CD14-positive monocyte (primary cell): ENCODE data around the gene CEP20. TPM values are rescaled to one million over a fixed set of nuclear protein-coding genes. Genes with fewer than 3 reads are reported as not detected.

ENCODE experiments used
- DNase-seq, 3 donors: peaks; one replicate each; pipeline ENCODE4 v3.0.0-alpha.2; 2011 to 2022
- H2AFZ ChIP-seq: 2 replicates; pipeline ENCODE4 v1.6.0; 2012; ENCODE audit warnings: mild to moderate bottlenecking, low read depth, low read length, inconsistent platforms; ENCODE audit not compliant: insufficient read depth, poor library complexity, severe bottlenecking
- H3K27ac ChIP-seq, 2 donors: 1 replicate in 1 of 2; 2 replicates in 1 of 2; pipeline ENCODE4 v1.5.1; 2012 to 2013; ENCODE audit warnings: low read length in 2 of 2, control low read depth in 1 of 2, inconsistent platforms in 1 of 2, low read depth in 1 of 2, mild to moderate bottlenecking in 1 of 2
- H3K27me3 ChIP-seq, 2 donors: one replicate each; pipeline versions ENCODE4 v1.6.0 to v1.6.1; 2011 to 2013; ENCODE audit warnings: low read length in 2 of 2; ENCODE audit not compliant: control insufficient read depth in 2 of 2, insufficient read depth in 2 of 2
- H3K36me3 ChIP-seq, 2 donors: replicated peaks in 1 of 2; 1 replicate in 1 of 2; 2 replicates in 1 of 2; pipeline versions ENCODE4 v1.5.1 to v1.6.1; 2012 to 2013; ENCODE audit warnings: low read length in 2 of 2, control low read depth in 1 of 2, inconsistent platforms in 1 of 2, mild to moderate bottlenecking in 1 of 2; ENCODE audit not compliant: insufficient read depth in 2 of 2, control insufficient read depth in 1 of 2
- H3K4me1 ChIP-seq, 2 donors: 1 replicate in 1 of 2; 2 replicates in 1 of 2; pipeline versions ENCODE4 v1.5.1 to v1.6.1; 2012 to 2013; ENCODE audit warnings: low read length in 2 of 2, control low read depth in 1 of 2, inconsistent platforms in 1 of 2, mild to moderate bottlenecking in 1 of 2, moderate library complexity in 1 of 2; ENCODE audit not compliant: insufficient read depth in 2 of 2, control insufficient read depth in 1 of 2
- H3K4me2 ChIP-seq: replicated peaks from 2 replicates; pipeline ENCODE3; 2012; ENCODE audit warnings: low read length, moderate library complexity, mild to moderate bottlenecking; ENCODE audit not compliant: poor library complexity, severe bottlenecking; ENCODE audit errors: extremely low read depth
- H3K4me3 ChIP-seq, 3 experiments: fragments of 200-600 bp in 1 of 3; sonication (generic) in 1 of 3; replicated peaks in 1 of 3; 1 replicate in 2 of 3; 2 replicates in 1 of 3; pipeline ENCODE4 v1.5.1; 2011 to 2013; ENCODE audit warnings: low read length in 3 of 3, mild to moderate bottlenecking in 3 of 3, control low read depth in 2 of 3, low read depth in 2 of 3, inconsistent platforms in 1 of 3, moderate library complexity in 1 of 3
- H3K79me2 ChIP-seq: 2 replicates; pipeline ENCODE4 v1.6.0; 2012; ENCODE audit warnings: mild to moderate bottlenecking, control low read depth, inconsistent platforms, low read length, moderate library complexity; ENCODE audit not compliant: insufficient read depth
- H3K9ac ChIP-seq: 2 replicates; pipeline ENCODE4 v1.6.0; 2017; ENCODE audit warnings: low read length, mild to moderate bottlenecking; ENCODE audit not compliant: insufficient read depth, poor library complexity, severe bottlenecking
- H3K9me3 ChIP-seq, 2 donors: replicated peaks in 1 of 2; 1 replicate in 1 of 2; 2 replicates in 1 of 2; pipeline versions ENCODE4 v1.5.1 to v1.6.1; 2012 to 2013; ENCODE audit warnings: low read length in 2 of 2, control low read depth in 1 of 2; ENCODE audit not compliant: control insufficient read depth in 1 of 2, insufficient read depth in 1 of 2
- H4K20me1 ChIP-seq: 2 replicates; pipeline ENCODE4 v1.6.0; 2012; ENCODE audit warnings: mild to moderate bottlenecking, low read length, control low read depth, moderate library complexity; ENCODE audit not compliant: insufficient read depth
- H3K27ac Mint-ChIP-seq, 7 donors: one replicate each; pipeline ENCODE4 v1.8.0; 2020; ENCODE audit warnings: mild to moderate bottlenecking in 7 of 7, mixed read lengths in 7 of 7, moderate library complexity in 6 of 7, inconsistent platforms in 2 of 7
- H3K27me3 Mint-ChIP-seq, 3 donors: one replicate each; pipeline ENCODE4 v1.8.0; 2021 to 2022; ENCODE audit warnings: low read depth in 3 of 3, mild to moderate bottlenecking in 3 of 3, mixed read lengths in 3 of 3, moderate library complexity in 3 of 3, inconsistent platforms in 1 of 3
- H3K36me3 Mint-ChIP-seq, 2 donors: one replicate each; pipeline ENCODE4 v1.8.0; 2020; ENCODE audit warnings: mixed read lengths in 2 of 2, inconsistent platforms in 1 of 2, mild to moderate bottlenecking in 1 of 2
- H3K4me1 Mint-ChIP-seq: one replicate; pipeline ENCODE4 v1.8.0; 2020; ENCODE audit warnings: mild to moderate bottlenecking, mixed read lengths
- H3K4me3 Mint-ChIP-seq, 2 donors: one replicate each; pipeline ENCODE4 v1.8.0; 2020; ENCODE audit warnings: mild to moderate bottlenecking in 2 of 2, mixed read lengths in 2 of 2, moderate library complexity in 1 of 2
- H3K9me3 Mint-ChIP-seq, 7 donors: one replicate each; pipeline ENCODE4 v1.8.0; 2020 to 2022; ENCODE audit warnings: mixed read lengths in 7 of 7, mild to moderate bottlenecking in 6 of 7, moderate library complexity in 6 of 7, inconsistent platforms in 2 of 7
- WGBS: methylation state at CpG from one replicate; pipeline ENCODE4 v1.1.5; 2013; ENCODE audit warnings: missing lambda C conversion rate; ENCODE audit not compliant: insufficient coverage; 5-methylcytosine and 5-hydroxymethylcytosine counted together
- intact Hi-C, 2 donors: fragments of 100-400 bp; cut with micrococcal nuclease; formaldehyde crosslinking; loops; one replicate each; pipeline versions ENCODE4 v1.15.0 to v1.15.1; 2023
- polyA plus RNA-seq, 3 donors: library from polyadenylated mRNA; depleted of rRNA in 1 of 3; unstranded in 2 of 3; stranded (reverse) in 1 of 3; fragments of 300-500 nt in 2 of 3; fragments of >200 nt in 1 of 3; fragmentation: Illumina TruSeq in 2 of 3; gene quantifications; 1 replicate in 2 of 3; 2 replicates in 1 of 3; pipeline ENCODE4 v1.2.3, GENCODE V29; 2012 to 2021
- TF ChIP-seq, protein P1 (sequence below): fragments of 200-600 bp; IDR thresholded peaks from one replicate; pipeline ENCODE4 v1.8.0; 2022; ENCODE audit warnings: antibody characterized with exemption, mild to moderate bottlenecking

CEP20 gene
- polyA plus RNA-seq, 3 donors = 11.6 to 27.3 (median 24.7) TPM

DNA sequence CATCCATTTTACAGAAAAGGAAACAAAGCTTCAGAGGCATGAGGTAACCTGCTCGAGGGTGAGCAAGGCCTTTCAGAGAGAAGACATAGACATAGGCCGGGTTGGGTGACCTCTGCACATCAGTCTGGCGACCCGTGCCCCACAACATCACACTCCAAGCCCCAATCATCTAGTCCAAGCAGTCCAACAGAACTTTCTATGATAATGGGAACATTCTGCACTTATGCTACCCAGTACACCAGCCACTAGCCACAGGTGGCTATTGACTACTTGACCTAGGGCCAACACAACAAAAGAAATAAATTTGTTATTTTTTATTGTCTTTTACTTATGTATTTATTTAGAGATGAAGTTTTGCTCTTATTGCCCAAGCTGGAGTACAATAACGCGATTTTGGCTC lies 52.3 kb downstream of the CEP20 start:
- H3K4me2 ChIP-seq = no peak overlapping the region
- 75% methylated on average over 4 of the region's 6 CpGs for WGBS
- Mint-ChIP-seq H3K36me3 (no peaks in the 10 kb centered on the region), H3K4me1 (peaks cover 39% of the 10 kb centered on the region), H3K9me3 (peaks cover 0 to 2% (median 0%) of the 10 kb centered on the region in 7 donors), H3K27me3 (no peaks in the 10 kb centered on the region), H3K27ac (no peak overlapping the region), H3K4me3 (no peak overlapping the region)
- peaks cover 32 to 38% of the 10 kb centered on the region in 2 donors for H3K4me1 ChIP-seq
- no peak overlapping the region for H3K9ac ChIP-seq
- no peaks in the 10 kb centered on the region for H4K20me1 ChIP-seq
- H3K36me3 ChIP-seq = no peaks in the 10 kb centered on the region
- no peaks in the 10 kb centered on the region for H3K27me3 ChIP-seq
- no peaks in the 10 kb centered on the region for H3K9me3 ChIP-seq
- DNase-seq = no peak
- no peaks in the 10 kb centered on the region for H3K79me2 ChIP-seq
- intact Hi-C loops = no loop called here
- TF ChIP-seq, protein P1, sequence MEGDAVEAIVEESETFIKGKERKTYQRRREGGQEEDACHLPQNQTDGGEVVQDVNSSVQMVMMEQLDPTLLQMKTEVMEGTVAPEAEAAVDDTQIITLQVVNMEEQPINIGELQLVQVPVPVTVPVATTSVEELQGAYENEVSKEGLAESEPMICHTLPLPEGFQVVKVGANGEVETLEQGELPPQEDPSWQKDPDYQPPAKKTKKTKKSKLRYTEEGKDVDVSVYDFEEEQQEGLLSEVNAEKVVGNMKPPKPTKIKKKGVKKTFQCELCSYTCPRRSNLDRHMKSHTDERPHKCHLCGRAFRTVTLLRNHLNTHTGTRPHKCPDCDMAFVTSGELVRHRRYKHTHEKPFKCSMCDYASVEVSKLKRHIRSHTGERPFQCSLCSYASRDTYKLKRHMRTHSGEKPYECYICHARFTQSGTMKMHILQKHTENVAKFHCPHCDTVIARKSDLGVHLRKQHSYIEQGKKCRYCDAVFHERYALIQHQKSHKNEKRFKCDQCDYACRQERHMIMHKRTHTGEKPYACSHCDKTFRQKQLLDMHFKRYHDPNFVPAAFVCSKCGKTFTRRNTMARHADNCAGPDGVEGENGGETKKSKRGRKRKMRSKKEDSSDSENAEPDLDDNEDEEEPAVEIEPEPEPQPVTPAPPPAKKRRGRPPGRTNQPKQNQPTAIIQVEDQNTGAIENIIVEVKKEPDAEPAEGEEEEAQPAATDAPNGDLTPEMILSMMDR = no peak
- H3K4me3 ChIP-seq = no peak overlapping the region
- no peak overlapping the region for H3K27ac ChIP-seq
- no peak overlapping the region for H2AFZ ChIP-seq

DNA sequence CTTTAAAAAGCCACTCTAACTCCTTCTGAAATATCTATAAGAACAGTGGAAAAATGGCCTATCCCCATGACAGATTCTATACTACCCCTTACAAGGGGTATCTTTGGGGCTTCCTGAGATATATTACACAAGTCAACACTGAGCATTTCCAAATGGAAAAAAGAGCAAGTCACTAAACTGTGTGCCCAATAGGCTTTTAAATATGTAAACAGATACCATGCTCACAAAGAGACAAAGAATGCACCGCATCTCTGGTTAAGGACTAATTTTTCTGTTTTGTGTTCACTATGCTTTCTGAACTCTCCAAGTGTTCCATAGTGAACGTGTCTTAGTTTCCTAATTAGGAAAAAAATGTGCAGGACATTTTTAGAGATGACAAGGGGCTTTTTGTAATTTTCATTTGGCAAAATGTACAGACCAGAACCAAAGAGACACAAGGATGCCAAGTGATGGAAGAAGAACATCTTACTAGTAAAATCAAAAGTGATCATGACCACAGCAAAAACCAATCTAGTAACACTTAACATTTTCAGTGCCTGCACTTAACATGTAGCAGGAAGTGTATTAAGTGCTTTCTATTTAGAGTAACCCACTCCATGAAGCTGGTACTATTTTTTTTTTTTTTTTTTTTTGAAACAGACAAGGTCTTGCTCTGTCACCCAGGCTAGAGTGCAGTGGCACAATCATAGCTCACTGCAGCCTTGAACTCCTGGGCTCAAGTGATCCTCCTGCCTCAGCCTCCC lies 53.1 kb downstream of the CEP20 start:
- Histone ChIP-seq H3K4me2 (no peak overlapping the region), H3K4me1 (peaks cover 37 to 43% of the 10 kb centered on the region in 2 donors), H2AFZ (no peak overlapping the region), H3K27me3 (no peaks in the 10 kb centered on the region), H3K36me3 (no peaks in the 10 kb centered on the region), H3K27ac (no peak overlapping the region), H3K4me3 (no peak overlapping the region), H3K79me2 (no peaks in the 10 kb centered on the region), H3K9ac (no peak overlapping the region), H3K9me3 (no peaks in the 10 kb centered on the region), H4K20me1 (no peaks in the 10 kb centered on the region)
- Mint-ChIP-seq H3K27me3 (no peaks in the 10 kb centered on the region), H3K9me3 (peaks cover 0 to 2% (median 0%) of the 10 kb centered on the region in 7 donors), H3K36me3 (no peaks in the 10 kb centered on the region), H3K4me1 (peaks cover 39% of the 10 kb centered on the region), H3K27ac (no peak overlapping the region), H3K4me3 (no peak overlapping the region)
- no CpG with 5 or more reads among the region's 2 CpGs for WGBS
- DNase-seq = no peak
- TF ChIP-seq, protein P1 = no peak
- intact Hi-C loops = no loop called here
